HepG2 (cell line): Measurements from ENCODE around the gene ERLEC1. TPM values are rescaled to one million over a fixed set of nuclear protein-coding genes. Genes with fewer than 3 reads are reported as not detected.

ENCODE experiments used
- ATF6 ChIP-seq: sonication (generic); formaldehyde crosslinking; conservative IDR thresholded peaks from 2 replicates; pipeline ENCODE4 v1.4.0; 2020; ENCODE audit warnings: missing genetic modification reagents
- GLI4 ChIP-seq: sonication (generic); formaldehyde crosslinking; IDR thresholded peaks from 2 replicates; pipeline ENCODE4 v1.5.1; 2020; ENCODE audit warnings: missing genetic modification reagents, mild to moderate bottlenecking, moderate library complexity, borderline replicate concordance
- JUND ChIP-seq: sonication (generic); formaldehyde crosslinking; IDR thresholded peaks from 2 replicates; pipeline ENCODE4 v1.8.0; 2022; ENCODE audit warnings: mild to moderate bottlenecking, missing genetic modification reagents
- KDM5B ChIP-seq: sonication (generic); formaldehyde crosslinking; IDR thresholded peaks from 2 replicates; pipeline ENCODE4 v1.4.0; 2020; ENCODE audit warnings: missing genetic modification reagents, mild to moderate bottlenecking, borderline replicate concordance
- MYC ChIP-seq: sonication (generic); formaldehyde crosslinking; IDR thresholded peaks from 2 replicates; pipeline ENCODE4 v1.9.0; 2021; ENCODE audit warnings: missing genetic modification reagents, borderline replicate concordance
- NR2F1 ChIP-seq, 2 experiments: fragments of 450-650 bp in 1 of 2; formaldehyde crosslinking in 1 of 2; IDR thresholded peaks; 2 replicates each; pipeline versions ENCODE4 v1.5.0 to v1.6.1; 2016 to 2020; ENCODE audit warnings: mild to moderate bottlenecking in 1 of 2, missing compliant biosample characterization in 1 of 2, missing genetic modification reagents in 1 of 2, moderate library complexity in 1 of 2
- PHB2 ChIP-seq: fragments of 450-650 bp; IDR thresholded peaks from 2 replicates; pipeline ENCODE4 v1.6.1; 2018; ENCODE audit not compliant: partially characterized antibody
- SIN3A ChIP-seq: IDR thresholded peaks from 2 replicates; pipeline ENCODE4 v1.6.1; 2011; ENCODE audit warnings: low read depth, mild to moderate bottlenecking, control low read depth, low read length, borderline replicate concordance
- SMC3 ChIP-seq: IDR thresholded peaks from 2 replicates; pipeline ENCODE4 v1.6.1; 2011; ENCODE audit warnings: low read length, improper control_type of control experiment
- ZIK1 ChIP-seq: sonication (generic); formaldehyde crosslinking; IDR thresholded peaks from 2 replicates; pipeline ENCODE4 v1.5.0; 2020; ENCODE audit warnings: mild to moderate bottlenecking, low read depth, missing genetic modification reagents, borderline replicate concordance
- ZMYM2 ChIP-seq: sonication (generic); formaldehyde crosslinking; IDR thresholded peaks from 2 replicates; pipeline ENCODE4 v1.8.0; 2022; ENCODE audit warnings: mild to moderate bottlenecking, missing genetic modification reagents
- ZNF180 ChIP-seq: sonication (generic); formaldehyde crosslinking; IDR thresholded peaks from 2 replicates; pipeline ENCODE4 v1.4.0; 2020; ENCODE audit warnings: low read depth, missing genetic modification reagents, borderline replicate concordance
- ZNF253 ChIP-seq: sonication (generic); formaldehyde crosslinking; IDR thresholded peaks from 2 replicates; pipeline ENCODE4 v1.8.0; 2022; ENCODE audit warnings: mild to moderate bottlenecking, missing genetic modification reagents, borderline replicate concordance
- ZNF256 ChIP-seq: sonication (generic); formaldehyde crosslinking; conservative IDR thresholded peaks from 2 replicates; pipeline ENCODE4 v1.4.0; 2020; ENCODE audit warnings: missing genetic modification reagents
- ZNF326 ChIP-seq: sonication (generic); formaldehyde crosslinking; IDR thresholded peaks from 2 replicates; pipeline ENCODE4 v1.4.0; 2020; ENCODE audit warnings: missing genetic modification reagents, borderline replicate concordance
- ZNF33A ChIP-seq: sonication (generic); formaldehyde crosslinking; IDR thresholded peaks from 2 replicates; pipeline ENCODE4 v1.5.1; 2020; ENCODE audit warnings: missing genetic modification reagents, mild to moderate bottlenecking, moderate library complexity, borderline replicate concordance
- ZNF350 ChIP-seq: sonication (generic); formaldehyde crosslinking; IDR thresholded peaks from 2 replicates; pipeline ENCODE4 v1.4.0; 2020; ENCODE audit warnings: mild to moderate bottlenecking, low read depth, missing genetic modification reagents, borderline replicate concordance
- ZNF547 ChIP-seq: sonication (generic); formaldehyde crosslinking; IDR thresholded peaks from 2 replicates; pipeline ENCODE4 v1.5.1; 2020; ENCODE audit warnings: mild to moderate bottlenecking, missing genetic modification reagents
- ZNF562 ChIP-seq: sonication (generic); formaldehyde crosslinking; IDR thresholded peaks from 2 replicates; pipeline ENCODE4 v1.8.0; 2022; ENCODE audit warnings: missing genetic modification reagents, borderline replicate concordance
- ZNF607 ChIP-seq: sonication (generic); formaldehyde crosslinking; IDR thresholded peaks from 2 replicates; pipeline ENCODE4 v1.5.1; 2020; ENCODE audit warnings: missing genetic modification reagents, mild to moderate bottlenecking, borderline replicate concordance
- ZNF619 ChIP-seq: sonication (generic); formaldehyde crosslinking; IDR thresholded peaks from 2 replicates; pipeline ENCODE4 v1.4.0; 2020; ENCODE audit warnings: mild to moderate bottlenecking, missing genetic modification reagents
- ZNF879 ChIP-seq: sonication (generic); formaldehyde crosslinking; IDR thresholded peaks from 2 replicates; pipeline ENCODE4 v1.8.1; 2023; ENCODE audit warnings: missing genetic modification reagents
- polyA plus RNA-seq, 8 experiments: library from polyadenylated mRNA; depleted of rRNA in 3 of 8; stranded (reverse) in 7 of 8; unstranded in 1 of 8; fragments of >200 nt; fragmentation: Illumina TruSeq in 4 of 8; extraction: Trizol in 4 of 8; gene quantifications; 2 replicates each; pipeline versions ENCODE4 v1.2.1 to v1.2.3, GENCODE V29; 2011 to 2016; ENCODE audit warnings: low read depth in 4 of 8, missing spikeins in 1 of 8, mixed read lengths in 1 of 8; ENCODE audit not compliant: insufficient read depth in 1 of 8
- total RNA-seq, 5 experiments: library from RNA; depleted of rRNA; stranded (reverse); fragments of >200 nt; fragmentation: Illumina TruSeq; extraction: Trizol; gene quantifications; 2 replicates each; pipeline ENCODE4 v1.2.3, GENCODE V29; 2016; ENCODE audit warnings: low read depth in 1 of 5
- TF ChIP-seq, protein P1 (sequence below): sonication (generic); formaldehyde crosslinking; IDR thresholded peaks from 2 replicates; pipeline ENCODE4 v1.4.0; 2020; ENCODE audit warnings: mild to moderate bottlenecking, missing genetic modification reagents, borderline replicate concordance

ERLEC1 gene
- total and polyA plus RNA-seq, 2 of the 13 experiments (the other 11 are each of a cell fraction or from before 2014, with no cell fraction given): 87.3 to 88.4 TPM

DNA sequence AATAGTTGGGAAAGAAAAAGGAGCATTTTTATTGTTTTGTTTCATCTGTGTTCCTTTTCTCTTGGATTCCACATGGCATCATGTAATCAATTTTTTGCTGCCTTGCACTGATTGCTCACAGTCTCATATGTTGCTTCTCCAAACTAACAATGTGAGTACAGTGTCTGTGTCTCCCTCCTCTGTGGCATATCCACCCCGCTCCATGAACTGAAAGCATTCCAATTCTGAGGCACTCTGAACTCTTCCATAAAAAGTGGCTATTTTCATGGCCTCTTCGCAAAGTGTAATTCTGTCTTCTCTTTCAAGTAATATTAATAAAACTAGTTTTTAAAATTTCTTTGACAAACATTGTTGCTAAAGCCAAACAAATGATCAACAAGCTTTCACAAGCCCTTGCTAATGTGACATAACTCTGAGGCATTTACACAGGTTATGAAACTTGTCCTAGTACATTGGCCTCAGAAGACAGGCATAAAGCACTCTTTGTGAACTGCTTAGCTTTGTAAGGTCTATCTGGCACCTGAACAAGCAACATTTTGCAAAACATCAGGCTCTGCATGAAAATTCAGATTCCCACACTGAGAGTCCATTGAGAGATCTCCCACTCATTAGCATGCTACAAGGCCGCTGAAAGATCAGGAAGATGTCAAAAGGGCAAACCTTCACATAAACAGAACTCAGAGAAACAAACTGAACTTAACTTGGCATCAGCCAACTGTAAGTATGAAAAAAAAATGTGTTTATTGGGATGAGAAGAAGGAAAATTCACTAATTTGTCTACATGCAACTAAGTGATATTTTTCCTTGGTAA, 39.9 kb downstream of the ERLEC1 start (continued):
- TF ChIP-seq ZNF562 (no peak), ZNF253 (CRISPR knock-in tag) (no peak), ATF6 (no peak; the same call in 1 of the 2 replicates), ZMYM2 (CRISPR knock-in tag) (peak; percentile 93; the same call in 1 of the 2 replicates), ZNF879 (CRISPR knock-in tag) (0 out of 2 replicates have a peak, but pooled peaks have one; percentile 44), ZNF547 (CRISPR knock-in tag) (0 out of 2 replicates have a peak, but pooled peaks have one; percentile 40), ZIK1 (CRISPR knock-in tag) (no peak), ZNF619 (CRISPR knock-in tag) (no peak), ZNF33A (CRISPR knock-in tag) (peak; percentile 50; the same call in 1 of the 2 replicates), SIN3A (no peak), SMC3 (peak; percentile 48; the same call in 1 of the 2 replicates), ZNF607 (CRISPR knock-in tag) (peak; percentile 42; the same call in 1 of the 2 replicates), ZNF326 (CRISPR knock-in tag) (no peak), ZNF350 (CRISPR knock-in tag) (no peak), PHB2 (no peak), NR2F1 (CRISPR knock-in tag; IDR thresholded peaks at IDR 0.05) (peak; percentile 87 to 92), ZNF256 (CRISPR knock-in tag) (no peak), JUND (CRISPR knock-in tag) (no peak; the same call in 1 of the 2 replicates), KDM5B (no peak), GLI4 (CRISPR knock-in tag) (no peak), MYC (CRISPR knock-in tag) (no peak), ZNF180 (CRISPR knock-in tag) (no peak)
- TF ChIP-seq, protein P1, sequence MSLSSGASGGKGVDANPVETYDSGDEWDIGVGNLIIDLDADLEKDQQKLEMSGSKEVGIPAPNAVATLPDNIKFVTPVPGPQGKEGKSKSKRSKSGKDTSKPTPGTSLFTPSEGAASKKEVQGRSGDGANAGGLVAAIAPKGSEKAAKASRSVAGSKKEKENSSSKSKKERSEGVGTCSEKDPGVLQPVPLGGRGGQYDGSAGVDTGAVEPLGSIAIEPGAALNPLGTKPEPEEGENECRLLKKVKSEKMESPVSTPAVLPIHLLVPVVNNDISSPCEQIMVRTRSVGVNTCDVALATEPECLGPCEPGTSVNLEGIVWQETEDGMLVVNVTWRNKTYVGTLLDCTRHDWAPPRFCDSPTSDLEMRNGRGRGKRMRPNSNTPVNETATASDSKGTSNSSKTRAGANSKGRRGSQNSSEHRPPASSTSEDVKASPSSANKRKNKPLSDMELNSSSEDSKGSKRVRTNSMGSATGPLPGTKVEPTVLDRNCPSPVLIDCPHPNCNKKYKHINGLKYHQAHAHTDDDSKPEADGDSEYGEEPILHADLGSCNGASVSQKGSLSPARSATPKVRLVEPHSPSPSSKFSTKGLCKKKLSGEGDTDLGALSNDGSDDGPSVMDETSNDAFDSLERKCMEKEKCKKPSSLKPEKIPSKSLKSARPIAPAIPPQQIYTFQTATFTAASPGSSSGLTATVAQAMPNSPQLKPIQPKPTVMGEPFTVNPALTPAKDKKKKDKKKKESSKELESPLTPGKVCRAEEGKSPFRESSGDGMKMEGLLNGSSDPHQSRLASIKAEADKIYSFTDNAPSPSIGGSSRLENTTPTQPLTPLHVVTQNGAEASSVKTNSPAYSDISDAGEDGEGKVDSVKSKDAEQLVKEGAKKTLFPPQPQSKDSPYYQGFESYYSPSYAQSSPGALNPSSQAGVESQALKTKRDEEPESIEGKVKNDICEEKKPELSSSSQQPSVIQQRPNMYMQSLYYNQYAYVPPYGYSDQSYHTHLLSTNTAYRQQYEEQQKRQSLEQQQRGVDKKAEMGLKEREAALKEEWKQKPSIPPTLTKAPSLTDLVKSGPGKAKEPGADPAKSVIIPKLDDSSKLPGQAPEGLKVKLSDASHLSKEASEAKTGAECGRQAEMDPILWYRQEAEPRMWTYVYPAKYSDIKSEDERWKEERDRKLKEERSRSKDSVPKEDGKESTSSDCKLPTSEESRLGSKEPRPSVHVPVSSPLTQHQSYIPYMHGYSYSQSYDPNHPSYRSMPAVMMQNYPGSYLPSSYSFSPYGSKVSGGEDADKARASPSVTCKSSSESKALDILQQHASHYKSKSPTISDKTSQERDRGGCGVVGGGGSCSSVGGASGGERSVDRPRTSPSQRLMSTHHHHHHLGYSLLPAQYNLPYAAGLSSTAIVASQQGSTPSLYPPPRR (CRISPR knock-in tag): peak; percentile 89
